COR-L47 (cell line): ENCODE data around the gene TBC1D24.
"Not testable (repeated sequence)": the region's sequence is repeated elsewhere in the genome, so short reads cannot be mapped to it uniquely, and the experiment has no call there.

ENCODE experiments used
- DNase-seq: peaks from one replicate; lab custom pipeline; 2025; lab: John Stamatoyannopoulos, UW

TBC1D24 gene

GRCh38 chr16:2474877-2475412 is at the start of gene TBC1D24:
Gene TBC1D24, plus strand, starts transcription at chr16:2475127. Its CDS starts 21,022 bp downstream, at chr16:2496149.
- peak; percentile 83 for DNase-seq

- no peak for DNase-seq
Observed at GRCh38 chr16:2425825-2426430, 49.0 kb upstream of the TBC1D24 start.

- DNase-seq = no peak
Observed at GRCh38 chr16:2426941-2427361, 48.0 kb upstream of the TBC1D24 start.

- no peak for DNase-seq
Observed at GRCh38 chr16:2427526-2427925, 47.4 kb upstream of the TBC1D24 start.

- no peak for DNase-seq
Observed at GRCh38 chr16:2428051-2428783, 46.7 kb upstream of the TBC1D24 start.

- DNase-seq = no peak
Observed at GRCh38 chr16:2428784-2429033, 46.2 kb upstream of the TBC1D24 start.

- DNase-seq = peak; percentile 94
Observed at GRCh38 chr16:2429034-2429770, 45.7 kb upstream of the TBC1D24 start, which contains the start of gene CCNF. Gene CCNF, plus strand, starts transcription at chr16:2429447. Its CDS starts 35 bp downstream, at chr16:2429482.

GRCh38 chr16:2429771-2430663 is 44.9 kb upstream of the TBC1D24 start:
- DNase-seq = peak; percentile 34

GRCh38 chr16:2432286-2432685 is 42.6 kb upstream of the TBC1D24 start:
- DNase-seq = no peak

GRCh38 chr16:2432801-2433505 is 42.0 kb upstream of the TBC1D24 start:
- DNase-seq = no peak

- not testable (repeated sequence) for DNase-seq
Observed at GRCh38 chr16:2435236-2435635, 39.7 kb upstream of the TBC1D24 start.

- no peak for DNase-seq
Observed at GRCh38 chr16:2436110-2436509, 38.8 kb upstream of the TBC1D24 start.

GRCh38 chr16:2437032-2437790 is 37.7 kb upstream of the TBC1D24 start:
- DNase-seq = no peak

- no peak for DNase-seq
Observed at GRCh38 chr16:2438121-2438520, 36.8 kb upstream of the TBC1D24 start.

- DNase-seq = no peak
Observed at GRCh38 chr16:2439598-2439997, 35.3 kb upstream of the TBC1D24 start.

- DNase-seq = not testable (repeated sequence)
Observed at GRCh38 chr16:2441143-2441804, 33.7 kb upstream of the TBC1D24 start.

GRCh38 chr16:2443555-2443954 is 31.4 kb upstream of the TBC1D24 start:
- DNase-seq = no peak

- DNase-seq = no peak
Observed at GRCh38 chr16:2447920-2448583, 26.9 kb upstream of the TBC1D24 start.

GRCh38 chr16:2449118-2449517 is 25.8 kb upstream of the TBC1D24 start:
- DNase-seq = no peak
